DOHH2 (cell line): ENCODE data around the gene SAMSN1.

Experiments used
- H3F3A ChIP-seq: fragments of 200-600 bp; sonication (generic), shearing (Covaris generic); 2 replicates; pipeline ENCODE4 v1.6.0; 2016; ENCODE audit warnings: antibody characterized with exemption, mild to moderate bottlenecking; ENCODE audit not compliant: control insufficient read depth, insufficient read depth
- H3K27ac ChIP-seq: fragments of 200-600 bp; sonication (generic); 2 replicates; pipeline ENCODE4 v1.5.1; 2014; ENCODE audit warnings: low read depth, mild to moderate bottlenecking, low read length, moderate library complexity
- H3K27me3 ChIP-seq: fragments of 200-600 bp; sonication (generic); 2 replicates; pipeline ENCODE4 v1.6.1; 2014; ENCODE audit warnings: mild to moderate bottlenecking, low read length, mixed read lengths; ENCODE audit not compliant: control insufficient read depth
- H3K36me3 ChIP-seq: fragments of 200-600 bp; sonication (generic); 2 replicates; pipeline ENCODE4 v1.6.1; 2014; ENCODE audit warnings: mild to moderate bottlenecking, low read length, moderate library complexity, mixed read lengths; ENCODE audit not compliant: control insufficient read depth
- H3K4me1 ChIP-seq: fragments of 200-600 bp; sonication (generic); 2 replicates; pipeline ENCODE4 v1.6.1; 2014; ENCODE audit warnings: mild to moderate bottlenecking, low read length, mixed read lengths; ENCODE audit not compliant: control insufficient read depth
- H3K4me2 ChIP-seq: fragments of 200-600 bp; sonication (generic); 2 replicates; pipeline ENCODE4 v1.6.0; 2014; ENCODE audit warnings: mild to moderate bottlenecking, low read length, moderate library complexity
- H3K4me3 ChIP-seq: fragments of 200-600 bp; sonication (generic); 2 replicates; pipeline ENCODE4 v1.5.1; 2014; ENCODE audit warnings: mild to moderate bottlenecking, low read length, mixed read lengths
- H3K79me2 ChIP-seq: fragments of 200-600 bp; sonication (generic); 2 replicates; pipeline ENCODE4 v1.6.1; 2014; ENCODE audit warnings: mild to moderate bottlenecking, low read length, mixed read lengths; ENCODE audit not compliant: control insufficient read depth
- H3K9me2 ChIP-seq: fragments of 200-600 bp; sonication (generic); replicated peaks from 2 replicates; pipeline ENCODE4 v1.6.1; 2014; ENCODE audit warnings: mild to moderate bottlenecking, low read length, mixed read lengths; ENCODE audit not compliant: control insufficient read depth
- H3K9me3 ChIP-seq: fragments of 200-600 bp; sonication (generic); 2 replicates; pipeline ENCODE4 v1.6.1; 2014; ENCODE audit warnings: antibody characterized with exemption, low read length, mixed read lengths; ENCODE audit not compliant: control insufficient read depth, insufficient read depth
- H4K20me1 ChIP-seq: fragments of 200-600 bp; sonication (generic); 2 replicates; pipeline ENCODE4 v1.6.0; 2014; ENCODE audit warnings: low read depth, mild to moderate bottlenecking, antibody characterized with exemption, low read length, moderate library complexity; ENCODE audit not compliant: control insufficient read depth, insufficient read depth
- CTCF ChIP-seq: fragments of 200-600 bp; sonication (generic); IDR thresholded peaks from one replicate; pipeline ENCODE4 v1.5.1; 2014; ENCODE audit warnings: antibody characterized with exemption, mild to moderate bottlenecking, low read depth, low read length; ENCODE audit not compliant: poor library complexity, severe bottlenecking
- EZH2phosphoT487 ChIP-seq: fragments of 200-600 bp; sonication (generic); IDR thresholded peaks from 2 replicates; pipeline ENCODE4 v1.6.1; 2017; ENCODE audit warnings: borderline replicate concordance, mild to moderate bottlenecking, antibody characterized with exemption, low read length, moderate library complexity, mixed read lengths

SAMSN1 gene

GRCh38 chr21:14488672-14489204 is 57.4 kb downstream of the SAMSN1 start:
- Histone ChIP-seq H3K9me3 (no peaks in the 10 kb centered on the region), H4K20me1 (no peaks in the 10 kb centered on the region), H3K27ac (no peak overlapping the region), H3K9me2 (no peaks in the 10 kb centered on the region), H3K4me2 (no peak overlapping the region), H3K4me3 (no peak overlapping the region), H3K4me1 (no peaks in the 10 kb centered on the region), H3K79me2 (no peaks in the 10 kb centered on the region), H3K27me3 (no peaks in the 10 kb centered on the region), H3K36me3 (no peaks in the 10 kb centered on the region), H3F3A (no peaks in the 10 kb centered on the region)
- TF ChIP-seq CTCF (no peak), EZH2phosphoT487 (no peak)

- no peaks in the 10 kb centered on the region for H3K79me2 ChIP-seq
- H3K4me3 ChIP-seq, result no peak overlapping the region
- no peaks in the 10 kb centered on the region for H3F3A ChIP-seq
- H3K27me3 ChIP-seq, result no peaks in the 10 kb centered on the region
- no peaks in the 10 kb centered on the region for H3K36me3 ChIP-seq
- H3K27ac ChIP-seq, result no peak overlapping the region
- no peaks in the 10 kb centered on the region for H3K9me2 ChIP-seq
- H4K20me1 ChIP-seq, result no peaks in the 10 kb centered on the region
- H3K9me3 ChIP-seq, result no peaks in the 10 kb centered on the region
- H3K4me2 ChIP-seq, result no peak overlapping the region
- H3K4me1 ChIP-seq, result peaks cover 4% of the 10 kb centered on the region
- TF ChIP-seq EZH2phosphoT487 (no peak), CTCF (no peak)
Observed at GRCh38 chr21:14487490-14488432, 58.4 kb downstream of the SAMSN1 start.

- H3K4me1 ChIP-seq, result peaks cover 13% of the 10 kb centered on the region
- H3K27ac ChIP-seq, result no peak overlapping the region
- H4K20me1 ChIP-seq, result no peaks in the 10 kb centered on the region
- no peak overlapping the region for H3K4me3 ChIP-seq
- H3K9me3 ChIP-seq, result no peaks in the 10 kb centered on the region
- H3K36me3 ChIP-seq, result no peaks in the 10 kb centered on the region
- H3K79me2 ChIP-seq, result no peaks in the 10 kb centered on the region
- no peak for TF ChIP-seq CTCF
- TF ChIP-seq EZH2phosphoT487, result no peak
- H3K27me3 ChIP-seq, result no peaks in the 10 kb centered on the region
- H3K9me2 ChIP-seq, result no peaks in the 10 kb centered on the region
- no peaks in the 10 kb centered on the region for H3F3A ChIP-seq
- no peak overlapping the region for H3K4me2 ChIP-seq
Observed at GRCh38 chr21:14486869-14487268, 59.2 kb downstream of the SAMSN1 start.
